ENCODE data around the gene TSPAN6. TPM values are rescaled to one million over a fixed set of nuclear protein-coding genes. Genes with fewer than 3 reads are reported as not detected.

TSPAN6 gene
- total and polyA plus RNA-seq, 5 donors, result 6.2 to 11.9 (median 9.1) TPM

- ATAC-seq, result no peak
- H3K27me3 ChIP-seq (ENCODE audit: control insufficient read depth, insufficient read depth), result no peaks in the 10 kb centered on the region
- no peak within 1 kb of the TSS for H3K4me3 ChIP-seq (ENCODE audit: low read length)
These were observed 52.0 kb downstream of the TSPAN6 start, which contains the start of gene TNMD for GRCh38 chrX:100584611-100585010. Gene TNMD (plus strand): TSS chrX:100584936. CDS start chrX:100585019, 83 bp downstream.

More at GRCh38 chrX:100584611-100585010, 52.0 kb downstream of the TSPAN6 start, which contains the start of gene TNMD:
- intact Hi-C loops (cut with DNase I), result no loop called here
- no peak for DNase-seq
- WGBS, result 47% methylated on average over 2 of the region's 2 CpGs
- Histone ChIP-seq H3K9me3 (ENCODE audit: control insufficient read depth, low read length) (no peaks in the 10 kb centered on the region), H3K4me1 (ENCODE audit: control insufficient read depth, insufficient read depth, low read length) (no peaks in the 10 kb centered on the region), H3K27ac (ENCODE audit: low read length) (no peak within 1 kb of the TSS)

Other genes starting within 250 kb of the TSPAN6 start
- gene PCDH19, start 226.5 kb downstream of the TSPAN6 start, total RNA-seq, result under 1 TPM; 0.26 to 0.40 (median 0.34) TPM
- 0.25 TPM for gene PCDH19, start 226.5 kb downstream of the TSPAN6 start, polyA plus RNA-seq
- gene TNMD, start 51.9 kb downstream of the TSPAN6 start, total RNA-seq, result not detected
- gene TNMD, start 51.9 kb downstream of the TSPAN6 start, polyA plus RNA-seq, result 0.61 TPM
- 10 to 100 TPM in 1 of 4 donors, 1 to 10 TPM in 3; 2.5 to 27.6 (median 4.8) TPM for gene SRPX2, start 7.4 kb upstream of the TSPAN6 start, total RNA-seq
- 4.1 TPM for gene SRPX2, start 7.4 kb upstream of the TSPAN6 start, polyA plus RNA-seq
- gene SYTL4, start 95.3 kb upstream of the TSPAN6 start, total RNA-seq, result 1 to 10 TPM; 3.2 to 6.7 (median 4.9) TPM
- gene SYTL4, start 95.3 kb upstream of the TSPAN6 start, polyA plus RNA-seq, result 3.4 TPM
- 10 to 100 TPM in 1 of 4 donors, 1 to 10 TPM in 3; 5.8 to 10.9 (median 8.0) TPM for gene CSTF2, start 183.6 kb upstream of the TSPAN6 start, total RNA-seq
- gene CSTF2, start 183.6 kb upstream of the TSPAN6 start, polyA plus RNA-seq, result 4.1 TPM
- gene NOX1, start 237.6 kb upstream of the TSPAN6 start, total RNA-seq, result not detected
- gene NOX1, start 237.6 kb upstream of the TSPAN6 start, polyA plus RNA-seq, result not detected